Measurements from ENCODE around the gene C12orf42.

The C12orf42 gene

GRCh38 chr12:103495469-103496456 lies at the start of gene C12orf42:
Gene C12orf42, minus strand, starts transcription at chr12:103495968. Its CDS starts 17,542 bp downstream, at chr12:103478426.
- in situ Hi-C loops (cut with HindIII; ENCODE audit: low sequenced_read_pairs): no loop called here

- in situ Hi-C loops (cut with HindIII; ENCODE audit: low sequenced_read_pairs): no loop called here
These were observed 46.3 kb upstream of the C12orf42 start for GRCh38 chr12:103542078-103542477.

GRCh38 chr12:103540319-103540718 lies 44.6 kb upstream of the C12orf42 start:
- in situ Hi-C loops (cut with HindIII; ENCODE audit: low sequenced_read_pairs): no loop called here

GRCh38 chr12:103538397-103538796 lies 42.6 kb upstream of the C12orf42 start:
- in situ Hi-C loops (cut with HindIII; ENCODE audit: low sequenced_read_pairs): no loop called here

- in situ Hi-C loops (cut with HindIII; ENCODE audit: low sequenced_read_pairs): no loop called here
These were observed 34.7 kb upstream of the C12orf42 start for GRCh38 chr12:103530307-103531066.

GRCh38 chr12:103529306-103529705 lies 33.5 kb upstream of the C12orf42 start:
- in situ Hi-C loops (cut with HindIII; ENCODE audit: low sequenced_read_pairs): no loop called here

GRCh38 chr12:103524238-103524875 lies 28.6 kb upstream of the C12orf42 start:
- in situ Hi-C loops (cut with HindIII; ENCODE audit: low sequenced_read_pairs): no loop called here

GRCh38 chr12:103523771-103524170 lies 28.0 kb upstream of the C12orf42 start:
- in situ Hi-C loops (cut with HindIII; ENCODE audit: low sequenced_read_pairs): no loop called here

GRCh38 chr12:103520686-103521215 lies 25.0 kb upstream of the C12orf42 start:
- in situ Hi-C loops (cut with HindIII; ENCODE audit: low sequenced_read_pairs): no loop called here

GRCh38 chr12:103519632-103520031 lies 23.9 kb upstream of the C12orf42 start:
- in situ Hi-C loops (cut with HindIII; ENCODE audit: low sequenced_read_pairs): no loop called here

- in situ Hi-C loops (cut with HindIII; ENCODE audit: low sequenced_read_pairs): no loop called here
These were observed 23.1 kb upstream of the C12orf42 start for GRCh38 chr12:103518899-103519298.

- in situ Hi-C loops (cut with HindIII; ENCODE audit: low sequenced_read_pairs): no loop called here
These were observed 21.4 kb upstream of the C12orf42 start for GRCh38 chr12:103517161-103517560.

- in situ Hi-C loops (cut with HindIII; ENCODE audit: low sequenced_read_pairs): no loop called here
These were observed 19.6 kb upstream of the C12orf42 start for GRCh38 chr12:103515341-103515740.

- in situ Hi-C loops (cut with HindIII; ENCODE audit: low sequenced_read_pairs): no loop called here
These were observed 18.1 kb upstream of the C12orf42 start for GRCh38 chr12:103513875-103514274.

- in situ Hi-C loops (cut with HindIII; ENCODE audit: low sequenced_read_pairs): no loop called here
These were observed 9.8 kb upstream of the C12orf42 start for GRCh38 chr12:103505371-103506236.

- in situ Hi-C loops (cut with HindIII; ENCODE audit: low sequenced_read_pairs): no loop called here
These were observed 8.8 kb upstream of the C12orf42 start for GRCh38 chr12:103504606-103505005.

- in situ Hi-C loops (cut with HindIII; ENCODE audit: low sequenced_read_pairs): no loop called here
These were observed 8.0 kb upstream of the C12orf42 start for GRCh38 chr12:103503546-103504480.

- in situ Hi-C loops (cut with HindIII; ENCODE audit: low sequenced_read_pairs): no loop called here
These were observed 5.7 kb upstream of the C12orf42 start for GRCh38 chr12:103501447-103501846.

- in situ Hi-C loops (cut with HindIII; ENCODE audit: low sequenced_read_pairs): no loop called here
These were observed 3.8 kb upstream of the C12orf42 start for GRCh38 chr12:103499571-103499970.
